Stimulated activated CD8-positive, alpha-beta memory T cell treated with anti-CD3 and anti-CD28 coated beads, Interleukin-7, amount 100 ng/mL, for 4 hours (primary cell): ENCODE results near the gene PYCR2.
"Not testable (repeated sequence)": the region's sequence is repeated elsewhere in the genome, so short reads cannot be mapped to it uniquely, and the experiment has no call there.

Experiments used
- DNase-seq, 2 donors: peaks; one replicate each; pipeline ENCODE4 v3.0.0-alpha.2; 2020; ENCODE audit warnings: low read depth in 2 of 2

PYCR2 gene

DNA sequence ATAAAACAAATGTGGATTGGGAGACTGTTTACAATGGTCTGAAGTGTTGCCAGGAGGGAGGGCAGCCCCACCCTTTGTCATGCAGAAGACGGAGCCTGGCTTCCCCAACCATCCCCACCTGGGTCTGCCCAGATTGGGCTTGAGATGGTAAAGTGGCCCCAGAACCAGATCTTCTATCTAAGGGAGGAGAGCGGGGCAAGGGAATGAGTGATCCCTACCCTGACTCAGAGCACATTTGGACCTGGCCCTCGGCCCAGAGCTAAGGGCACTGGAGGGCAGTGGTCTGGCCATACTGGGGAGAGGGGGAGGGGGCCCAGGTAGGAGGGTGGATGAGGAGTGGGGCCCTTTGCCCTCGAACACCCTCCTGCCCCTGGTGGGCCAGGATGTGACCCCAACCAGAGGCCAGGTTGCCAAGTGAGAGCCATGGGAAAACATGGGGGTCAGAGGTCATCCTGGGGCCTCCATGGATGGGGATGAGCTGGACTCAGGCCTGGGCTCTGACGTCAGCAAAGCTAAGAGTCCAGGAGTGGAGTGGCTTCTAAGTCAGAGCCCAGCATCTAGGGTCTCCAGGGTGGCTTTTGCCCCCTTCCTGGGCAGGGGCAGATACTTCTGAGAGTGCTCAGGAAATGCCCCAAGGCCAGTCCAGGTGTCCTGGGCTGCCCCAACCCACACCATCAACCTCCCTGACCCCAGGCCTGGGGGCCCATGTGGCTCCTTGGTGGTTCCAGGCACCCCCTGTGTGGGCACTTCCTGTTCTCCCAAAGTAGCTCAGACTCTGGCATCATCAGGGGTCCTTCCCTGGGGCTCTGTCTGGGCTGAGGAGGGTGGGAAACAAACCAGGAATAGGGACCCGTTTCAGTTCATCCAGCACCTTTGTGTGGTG is 33.5 kb downstream of the PYCR2 start:
- DNase-seq = no peak

DNA sequence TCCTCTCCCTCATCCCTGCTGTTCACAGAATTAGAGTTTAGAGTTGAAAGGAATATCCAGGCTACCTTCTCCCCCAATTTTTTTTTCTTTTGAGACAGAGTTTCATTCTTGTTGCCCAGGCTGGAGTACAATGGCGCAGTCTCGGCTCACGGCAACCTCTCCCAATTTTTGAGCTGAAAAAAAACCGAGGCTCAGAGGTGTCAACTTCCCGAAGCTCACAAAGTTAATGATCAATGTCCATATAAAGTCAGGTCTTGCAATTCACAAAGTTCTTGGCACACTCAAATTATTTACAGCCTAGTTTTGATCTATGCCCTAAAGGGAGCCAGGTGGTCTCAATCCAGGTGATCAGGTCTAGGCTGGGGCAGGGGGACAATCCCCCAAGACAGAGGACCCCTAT is 34.3 kb downstream of the PYCR2 start:
- DNase-seq = no peak

DNA sequence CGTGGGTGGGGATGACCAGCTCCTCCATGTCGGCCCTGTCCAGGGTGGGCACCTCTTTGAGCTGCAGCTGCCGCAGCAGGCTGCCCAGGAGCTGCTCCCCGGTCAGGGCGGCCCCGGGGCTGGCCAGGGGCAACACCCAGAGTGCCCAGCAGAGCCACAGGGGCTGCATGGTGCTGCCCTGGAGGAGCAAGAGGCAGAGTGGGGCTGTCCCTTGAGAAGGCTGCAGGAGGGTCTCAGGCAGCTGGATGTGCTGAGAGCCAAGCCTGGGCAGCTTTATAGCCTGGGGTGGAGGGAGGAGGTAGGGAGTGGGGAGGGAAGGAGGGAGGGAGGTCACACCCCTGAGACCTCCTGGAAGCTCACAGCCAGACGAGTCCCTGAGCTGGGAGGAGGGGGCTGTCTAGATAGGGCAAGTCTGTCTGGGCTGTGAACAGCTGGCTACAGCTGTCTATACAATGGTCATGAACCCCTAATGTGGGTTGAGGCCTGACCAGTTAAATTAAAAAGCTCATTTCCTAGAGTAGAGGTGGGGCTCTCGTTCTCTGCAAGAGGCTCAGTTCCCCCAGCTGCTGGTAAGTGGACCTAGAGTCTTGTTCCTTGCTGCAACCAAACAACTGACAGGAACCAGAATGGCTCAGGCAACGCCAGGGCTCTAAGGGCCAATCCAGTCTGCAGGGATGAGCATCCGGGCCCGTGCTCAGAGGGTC is 35.0 kb downstream of the PYCR2 start, which contains the start of gene LEFTY1:
TSS of gene LEFTY1 (minus strand) at position 249 of the 704 bp plus-strand sequence. CDS start at position 169, 80 bp downstream.
- DNase-seq = no peak

DNA sequence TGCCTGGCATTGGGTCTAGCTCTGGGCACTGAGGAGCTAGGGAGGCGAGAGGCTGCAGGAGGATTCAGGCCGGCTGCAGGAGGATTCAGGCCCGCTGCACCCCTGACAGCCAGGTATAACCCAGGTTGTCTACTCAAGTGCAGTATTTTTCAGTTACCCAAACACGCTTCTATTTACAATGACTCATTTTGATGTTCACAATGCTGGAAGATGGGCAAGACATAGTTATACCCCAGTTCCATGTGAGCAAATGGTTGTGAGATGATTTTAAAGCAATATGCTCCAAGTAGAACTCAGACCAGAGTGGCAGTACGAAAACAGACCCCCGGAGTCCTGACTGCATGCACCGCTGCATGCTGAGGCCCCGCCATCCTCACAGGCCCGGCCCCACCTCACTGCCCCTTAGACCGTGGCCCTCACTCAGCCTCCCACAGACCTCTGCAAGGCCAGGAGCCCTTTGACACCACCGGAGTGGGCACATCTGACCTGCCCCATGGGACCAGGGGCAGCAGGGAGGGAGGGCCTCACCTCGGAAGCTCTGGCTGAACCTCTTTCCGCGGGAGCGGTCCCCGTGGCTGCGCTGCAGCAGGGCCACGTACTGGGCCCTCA is 35.7 kb downstream of the PYCR2 start:
- DNase-seq = no peak

DNA sequence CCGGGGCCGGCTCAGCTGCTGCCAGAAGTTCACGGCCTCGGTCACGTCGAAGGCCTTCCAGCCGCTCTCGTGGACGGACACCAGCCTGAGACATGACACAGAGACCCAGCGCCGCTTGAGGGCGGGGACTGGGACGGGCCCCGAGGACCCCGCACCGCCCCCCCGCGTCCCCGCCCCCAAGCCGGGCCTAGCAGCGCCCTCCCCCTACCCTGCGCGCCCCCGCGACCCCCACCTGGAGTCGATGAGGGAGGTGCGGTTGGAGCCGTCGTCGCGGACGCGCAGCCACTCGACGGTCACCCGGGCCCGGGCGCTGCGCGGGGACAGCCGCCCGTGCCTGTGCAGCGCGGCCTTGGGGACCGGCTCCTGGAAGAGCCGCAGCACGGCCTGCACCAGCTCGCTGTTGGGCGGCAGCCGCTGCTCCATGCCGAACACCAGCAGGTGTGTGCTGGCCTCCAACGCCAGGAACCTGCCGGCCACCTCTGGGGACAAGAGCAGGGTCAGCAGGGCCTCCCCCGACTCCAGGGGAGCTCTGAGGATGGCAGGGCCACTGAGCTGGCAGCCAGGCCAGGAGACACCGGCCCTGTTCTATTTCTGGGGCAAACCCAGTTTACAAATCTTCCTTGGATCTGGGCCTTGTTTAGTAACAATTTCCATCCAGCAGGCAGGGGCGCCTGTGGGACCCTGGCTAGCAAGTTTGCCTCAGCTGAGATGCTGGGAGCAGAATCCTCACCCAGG is 36.3 kb downstream of the PYCR2 start:
- not testable (repeated sequence) for DNase-seq

DNA sequence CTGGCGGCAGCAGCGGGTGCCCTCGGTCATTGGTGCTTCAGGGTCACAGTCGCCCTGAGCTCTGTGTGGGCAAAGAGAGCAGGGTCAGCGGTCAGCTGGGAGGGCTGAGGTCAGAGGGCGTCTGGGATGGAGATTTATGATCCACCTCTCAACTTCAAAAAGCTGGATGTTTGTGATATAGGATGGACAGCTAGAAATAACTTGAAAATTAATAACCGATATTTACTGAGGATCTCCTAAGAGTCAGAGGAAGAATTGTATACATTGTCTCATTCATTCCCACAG is 37.1 kb downstream of the PYCR2 start:
- no peak for DNase-seq

DNA sequence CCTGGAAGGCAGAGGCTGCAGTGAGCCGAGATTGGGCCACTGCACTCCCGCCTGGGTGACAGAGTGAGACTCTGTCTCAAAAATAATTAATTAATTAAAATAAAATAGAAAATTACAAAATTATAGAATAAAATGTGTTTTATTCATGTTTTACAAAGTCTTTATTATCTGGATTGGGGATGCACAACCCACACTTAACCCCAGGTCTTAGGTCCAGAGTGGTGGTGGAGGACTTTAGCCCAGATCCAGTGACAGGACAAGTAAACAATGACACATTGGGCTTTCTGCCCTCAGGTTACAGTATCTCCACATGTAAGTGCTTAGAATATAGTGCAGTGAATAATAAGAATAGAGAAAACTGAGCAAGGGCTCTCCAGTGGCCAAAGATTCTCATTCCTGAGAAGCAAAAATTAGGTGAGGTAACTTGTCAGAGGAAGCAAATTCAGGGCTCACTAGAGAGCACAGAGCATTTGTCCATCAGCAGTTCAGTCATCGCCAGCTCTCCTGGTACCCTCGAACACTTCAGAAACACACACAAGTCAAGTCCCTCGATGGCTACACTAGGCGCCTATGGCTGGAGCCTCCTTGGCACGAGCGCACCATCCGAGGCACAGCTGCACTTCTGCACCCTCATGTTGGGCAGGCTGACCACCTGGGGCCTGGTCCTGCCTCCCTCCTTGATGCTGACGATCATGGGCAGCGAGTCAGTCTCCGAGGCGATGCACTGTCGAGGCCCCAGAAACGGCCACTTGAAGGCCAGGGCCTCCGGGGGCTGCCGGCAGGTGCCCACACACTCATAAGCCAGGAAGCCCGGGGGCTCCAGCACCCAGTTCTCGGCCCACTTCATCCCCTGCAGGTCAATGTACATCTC is 37.7 kb downstream of the PYCR2 start:
- DNase-seq = no peak

DNA sequence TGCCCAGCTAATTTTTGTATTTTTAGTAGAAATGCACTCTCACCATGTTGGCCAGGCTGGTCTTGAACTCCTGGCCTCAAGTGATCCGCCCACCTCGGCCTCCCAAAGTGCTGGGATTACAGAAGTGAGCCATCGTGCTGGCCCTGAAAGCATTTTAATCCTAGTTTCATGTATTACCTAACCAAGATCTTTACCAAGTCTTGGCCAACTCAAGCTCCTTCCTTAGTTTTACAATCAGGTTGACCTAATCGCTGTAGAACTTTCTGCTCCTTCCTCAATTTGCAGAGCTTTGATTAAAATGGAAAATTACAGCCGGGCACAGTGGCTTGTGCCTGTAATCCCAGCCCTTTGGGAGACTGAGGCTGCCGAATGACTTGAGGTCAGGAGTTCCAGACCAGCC is 38.7 kb downstream of the PYCR2 start:
- DNase-seq = no peak

DNA sequence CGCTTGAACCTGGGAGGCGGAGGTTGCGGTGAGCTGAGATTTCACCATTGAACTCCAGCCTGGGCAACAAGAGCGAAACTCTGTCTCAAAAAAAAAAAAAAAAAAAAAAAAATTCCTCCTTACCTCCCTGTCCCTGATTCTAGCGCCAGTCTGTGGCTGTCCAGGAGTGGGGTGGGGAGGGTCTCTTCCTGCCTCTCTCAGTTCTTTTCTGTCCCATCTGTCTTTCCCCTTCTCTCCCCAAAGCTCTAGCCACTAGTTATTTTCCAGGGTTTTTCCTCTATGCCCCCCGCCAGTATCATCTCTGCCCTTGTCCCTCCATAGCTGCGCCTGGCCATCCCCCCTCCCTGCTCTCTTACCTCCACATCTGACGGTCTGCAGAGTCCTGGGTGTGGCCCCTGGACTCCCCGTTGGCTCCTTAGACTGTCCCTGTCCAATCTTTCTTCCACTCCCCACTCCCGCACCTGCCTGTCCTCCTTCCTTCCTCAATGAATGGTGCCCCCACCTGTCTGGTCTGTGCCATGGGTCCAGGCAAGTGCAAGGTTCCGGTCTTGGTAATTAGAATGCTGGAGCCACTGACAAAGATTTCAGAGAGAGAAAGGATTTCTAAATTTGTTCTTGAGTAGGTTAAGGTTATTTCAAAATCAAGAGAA is 40.3 kb downstream of the PYCR2 start:
- no peak for DNase-seq

DNA sequence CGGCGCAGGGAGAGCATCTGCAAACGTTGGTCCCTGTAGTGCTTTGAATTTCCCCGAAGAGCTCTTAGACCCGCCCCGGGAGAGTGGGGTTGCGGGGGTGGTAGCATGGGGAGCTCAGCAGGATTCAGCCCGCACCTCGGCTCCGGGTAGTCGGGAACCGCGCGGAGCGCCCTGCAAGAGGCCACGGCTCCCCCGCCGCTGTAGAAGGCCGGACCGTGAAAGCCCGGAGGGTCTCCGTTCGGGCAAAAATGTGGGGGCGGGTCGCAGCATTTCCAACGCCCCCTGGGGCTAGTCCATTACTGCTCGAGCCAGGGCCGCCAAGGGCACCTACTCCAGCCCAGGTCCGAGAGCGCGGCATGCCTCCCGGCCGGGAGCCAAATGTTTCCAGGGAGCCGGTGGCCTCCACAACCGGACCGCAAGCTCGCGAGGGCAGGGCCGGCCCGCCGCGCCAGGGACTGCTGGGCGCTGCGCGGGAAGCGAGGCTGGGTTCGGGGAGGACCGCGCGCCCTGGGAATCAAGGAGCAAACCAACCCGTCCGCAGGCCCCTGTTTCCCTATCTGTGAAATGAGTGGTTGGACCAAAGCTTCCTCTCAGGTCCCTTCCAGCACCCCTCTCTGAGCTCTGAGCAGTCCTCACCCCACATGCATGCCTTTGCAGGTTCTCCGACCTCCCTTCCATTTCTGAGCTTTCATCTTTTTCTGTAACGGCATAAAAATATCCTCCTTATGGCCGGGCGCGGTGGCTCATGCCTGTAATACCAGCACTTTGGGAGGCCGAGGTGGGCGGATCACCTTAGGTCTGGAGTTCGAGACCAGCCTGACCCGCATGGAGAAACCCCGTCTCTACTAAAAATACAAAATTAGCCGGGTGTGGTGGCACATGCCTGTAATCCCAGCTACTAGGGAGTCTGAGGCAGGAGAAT is 41.1 kb downstream of the PYCR2 start:
- peak in 1 of 2 donors; percentile 16 for DNase-seq

DNA sequence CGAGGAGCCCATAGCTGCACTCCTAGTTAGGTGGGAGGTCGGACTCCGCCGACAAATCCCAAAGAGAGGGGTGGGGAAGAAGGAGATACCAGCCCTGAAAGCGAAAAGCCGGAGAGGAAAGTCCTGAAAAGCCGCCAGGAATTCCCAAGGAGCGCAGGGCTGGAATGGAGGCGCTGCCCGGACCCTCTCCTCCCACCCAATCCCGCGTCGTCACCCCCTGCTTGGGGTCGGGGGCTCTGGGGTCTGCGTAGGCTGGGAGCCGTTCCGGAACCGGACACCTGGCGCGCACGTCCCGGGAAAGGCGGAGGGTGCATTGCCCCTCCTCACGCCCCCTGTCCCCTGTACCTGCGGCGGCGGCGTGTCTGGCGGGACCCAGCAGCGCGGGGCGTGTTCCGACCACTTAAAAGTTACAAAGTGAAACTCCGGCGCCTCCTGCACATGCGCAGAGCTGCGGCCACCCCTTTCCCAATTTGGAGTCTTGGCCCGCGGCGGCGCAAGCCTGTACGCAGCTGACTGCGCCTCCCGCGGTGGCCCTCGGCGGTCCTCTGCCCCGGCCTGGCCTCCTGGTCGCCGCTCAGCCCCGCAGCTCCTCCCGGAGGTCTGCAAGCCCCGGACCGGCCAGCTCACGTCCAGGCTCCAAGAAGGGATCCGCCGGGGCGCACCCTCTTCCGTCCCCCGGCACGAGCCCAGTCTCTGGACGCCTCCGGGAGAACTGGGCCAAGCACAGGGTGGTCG is 41.9 kb downstream of the PYCR2 start, which contains the start of gene TMEM63A:
TSS of gene TMEM63A (minus strand) at position 422 of the 735 bp plus-strand sequence. CDS start 4,800 bp downstream, outside the sequence.
- peak; percentile 82 for DNase-seq

DNA sequence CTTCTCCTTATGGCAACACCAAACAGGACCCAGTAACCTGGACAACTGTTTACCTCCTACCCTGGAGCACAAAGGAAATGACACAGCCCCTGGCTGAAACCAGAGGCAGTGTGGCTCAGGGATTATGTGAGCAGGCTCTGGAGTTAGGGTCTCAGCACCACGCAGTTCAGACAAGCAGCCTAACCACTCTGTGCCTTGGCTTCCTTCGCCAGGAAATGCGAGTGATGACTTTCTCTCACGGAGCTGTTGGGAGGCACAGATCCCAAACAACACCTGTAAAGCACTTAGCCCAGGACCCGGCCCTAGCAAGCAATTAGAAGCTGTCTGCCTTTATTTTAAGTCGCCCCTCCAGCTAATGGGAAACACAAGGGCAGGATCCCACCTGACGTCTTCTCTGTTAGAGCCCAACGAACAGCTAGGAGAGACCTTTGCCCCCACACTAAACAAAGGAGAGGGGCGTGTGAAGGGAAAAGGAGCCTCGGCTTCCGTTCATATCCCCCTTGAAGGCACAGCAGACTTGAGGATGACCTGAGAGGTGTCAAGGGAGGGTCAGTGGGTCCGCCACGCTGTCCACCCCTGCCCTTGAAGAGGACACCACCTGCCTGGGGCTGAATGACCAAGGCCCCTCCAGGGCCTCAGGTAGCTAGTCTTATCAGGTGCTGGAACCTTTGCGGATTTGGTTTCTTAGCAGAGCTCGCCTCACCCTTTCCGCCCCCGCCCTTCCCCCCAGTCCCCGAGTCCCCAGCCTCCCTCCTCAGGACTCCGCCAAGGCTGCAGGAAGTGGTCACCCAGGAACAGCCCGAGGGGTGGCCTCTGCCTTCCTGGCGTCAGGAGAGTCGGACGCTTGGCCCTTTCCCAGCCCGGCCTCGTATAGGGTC is 42.7 kb downstream of the PYCR2 start:
- DNase-seq = peak in 1 of 2 donors; percentile 33

DNA sequence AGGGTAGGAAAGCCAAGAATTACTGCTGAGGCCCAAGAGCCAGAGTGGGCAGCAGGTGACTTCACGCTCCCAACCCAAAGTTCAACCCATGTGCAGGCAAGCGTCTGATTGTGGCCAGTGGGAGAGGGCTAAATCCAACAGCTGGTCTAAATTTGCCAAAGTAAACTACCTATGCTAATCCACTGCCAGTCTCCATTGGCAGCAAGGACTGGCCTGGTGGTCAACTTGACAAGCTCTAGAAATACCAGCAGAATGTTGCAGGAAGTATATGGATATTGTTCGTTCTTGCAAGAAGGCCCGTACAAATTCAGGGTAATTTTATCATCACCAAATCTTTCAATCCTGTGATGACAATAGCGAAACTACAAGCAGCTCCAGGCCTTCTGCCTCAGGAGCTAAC is 43.4 kb downstream of the PYCR2 start:
- no peak for DNase-seq

DNA sequence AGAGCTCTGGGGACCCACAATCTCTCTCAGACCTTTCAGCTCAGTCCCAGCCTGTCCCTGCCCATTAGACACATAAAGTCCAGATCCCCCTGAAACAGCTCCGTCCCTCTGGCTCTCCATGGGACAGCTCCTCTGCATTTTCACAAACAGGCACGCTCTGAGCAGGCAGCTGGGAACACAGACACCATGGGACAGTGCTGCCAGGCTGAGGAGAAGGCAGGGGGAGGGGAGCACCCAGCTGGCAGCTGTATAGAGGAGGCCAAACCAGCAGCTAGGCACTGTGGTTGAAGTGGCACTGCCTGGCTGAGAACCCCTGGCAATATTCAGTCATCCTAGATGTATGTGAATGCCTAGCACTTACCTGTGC is 43.8 kb downstream of the PYCR2 start:
- DNase-seq = no peak

DNA sequence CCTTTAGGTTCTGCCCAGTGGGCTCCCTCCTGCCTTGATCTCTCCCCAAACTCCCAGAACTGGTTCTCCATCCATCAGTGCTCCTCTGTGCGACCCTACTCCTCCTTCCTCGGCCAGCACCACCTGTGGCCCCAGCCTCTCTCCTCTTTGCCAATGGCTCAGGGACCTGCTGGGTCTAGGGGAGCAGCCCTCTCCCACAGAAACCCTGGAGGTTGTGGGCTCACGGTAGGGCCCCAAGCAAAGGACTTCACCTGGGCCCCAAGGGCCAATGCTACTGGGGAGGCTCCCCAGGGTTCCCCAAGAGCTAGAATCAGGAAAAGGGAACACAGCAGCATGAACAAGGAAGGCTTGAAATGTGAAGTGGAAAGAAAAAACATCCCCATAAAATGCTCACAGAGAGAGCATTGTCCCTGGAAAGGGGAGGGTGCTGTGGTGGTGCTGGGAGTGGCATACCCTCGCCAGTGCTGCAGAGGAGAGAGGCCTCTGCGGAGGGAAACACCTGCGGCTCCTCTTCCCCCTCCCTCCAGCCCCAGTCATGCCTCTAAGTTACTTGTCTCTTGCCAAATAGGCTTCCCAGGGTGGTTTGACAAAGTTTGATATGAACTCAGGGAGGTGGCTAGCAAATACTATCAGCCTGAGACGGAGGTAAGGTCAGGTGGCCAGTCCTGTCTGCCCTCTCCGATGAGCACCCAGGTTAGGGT is 44.4 kb downstream of the PYCR2 start:
- no peak for DNase-seq

DNA sequence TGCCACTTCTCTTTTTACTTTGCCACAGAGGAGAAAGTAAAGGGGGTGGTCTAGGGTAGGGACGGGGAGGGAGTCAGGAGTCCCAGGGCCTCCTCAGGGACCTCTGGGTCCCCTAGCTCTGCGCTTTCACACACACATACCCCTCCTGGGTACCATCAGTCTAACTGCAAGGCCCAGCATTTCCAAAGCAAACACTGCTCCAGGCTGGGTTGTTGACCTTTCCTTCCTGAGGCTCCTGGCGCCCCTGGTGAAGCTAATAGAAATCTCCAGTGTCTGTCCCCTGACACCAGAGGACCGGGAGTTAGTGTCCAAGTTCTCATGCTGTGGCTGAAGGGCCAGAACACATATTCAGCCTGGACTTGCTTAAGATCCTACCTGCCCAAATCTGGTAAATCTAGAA is 45.8 kb downstream of the PYCR2 start:
- no peak for DNase-seq

DNA sequence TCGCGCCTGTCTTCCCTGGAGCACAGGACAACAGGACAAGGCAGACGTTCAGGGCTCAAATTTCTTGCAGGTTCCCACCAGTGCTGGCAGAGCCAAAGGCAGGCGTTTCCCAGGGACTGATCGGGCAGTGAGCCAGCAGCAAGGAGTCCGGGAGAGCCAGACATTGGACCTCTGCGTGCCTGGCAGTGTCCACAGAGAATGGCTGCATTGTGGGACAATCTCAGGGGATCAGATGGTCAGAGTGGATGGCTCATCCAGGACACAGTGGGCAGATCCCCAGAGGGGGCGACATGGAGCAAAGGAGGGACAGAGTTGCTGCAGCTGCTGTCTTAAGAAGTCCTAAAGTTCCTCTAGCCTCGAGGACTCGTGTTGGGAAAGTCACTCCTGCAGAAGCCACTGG is 46.5 kb downstream of the PYCR2 start:
- no peak for DNase-seq
